Endothelial cell of umbilical vein (primary cell): Measurements from ENCODE around the gene CCNDBP1. TPM values are rescaled to one million over a fixed set of nuclear protein-coding genes. Genes with fewer than 3 reads are reported as not detected.

ENCODE experiments used
- BruUV-seq: library from RNA; stranded (reverse); fragments of 400-500 nt; replicated peaks from 2 replicates; lab custom pipeline; 2021; lab: Mats Ljungman, UMichigan
- CTCF ChIA-PET: fragments of 300-600, 350-600 bp; sonication (Branson Sonifier 250); formaldehyde crosslinking; loops from one replicate; lab custom pipeline; 2021; ENCODE audit warnings: antibody characterized with exemption, inconsistent platforms; lab: Charles Lee
- POLR2A ChIA-PET: fragments of 300-600, 350-600 bp; sonication (Branson Sonifier 250); formaldehyde crosslinking; loops from one replicate; lab custom pipeline; 2021; ENCODE audit warnings: antibody characterized with exemption, inconsistent platforms; lab: Charles Lee
- DNase-seq: peaks from one replicate; pipeline ENCODE4 v3.0.0-alpha.2; 2011; ENCODE audit warnings: low read depth, low spot score
- FAIRE-seq: peaks from 2 replicates; lab custom pipeline; 2011; peaks lifted over from hg19 to GRCh38; lab: Jason Lieb, UNC
- H2AFZ ChIP-seq: 2 replicates; pipeline ENCODE4 v1.6.0; 2012; ENCODE audit warnings: low read depth, low read length, control low read depth, inconsistent platforms
- H3K27ac ChIP-seq: 2 replicates; pipeline ENCODE4 v1.5.1; 2011; ENCODE audit warnings: low read depth, mild to moderate bottlenecking, control low read depth, low read length, moderate library complexity; ENCODE audit not compliant: insufficient read depth
- H3K27me3 ChIP-seq, 2 experiments: 2 replicates each; pipeline versions ENCODE4 v1.6.0 to v1.6.1; 2011; ENCODE audit warnings: low read length in 2 of 2, mixed read lengths in 1 of 2; ENCODE audit not compliant: control insufficient read depth in 2 of 2, insufficient read depth in 2 of 2
- H3K36me3 ChIP-seq, 2 experiments: 2 replicates in 1 of 2; 3 replicates in 1 of 2; pipeline ENCODE4 v1.5.1; 2011; ENCODE audit warnings: low read length in 2 of 2, mild to moderate bottlenecking in 1 of 2, moderate library complexity in 1 of 2; ENCODE audit not compliant: control insufficient read depth in 2 of 2, insufficient read depth in 2 of 2; ENCODE audit errors: extremely low read depth in 1 of 2
- H3K4me1 ChIP-seq: 3 replicates; pipeline ENCODE4 v1.5.1; 2011; ENCODE audit warnings: mild to moderate bottlenecking, low read length; ENCODE audit not compliant: control insufficient read depth, insufficient read depth; ENCODE audit errors: extremely low read depth
- H3K4me2 ChIP-seq: 2 replicates; pipeline ENCODE4 v1.6.1; 2011; ENCODE audit warnings: low read length, control low read depth, mixed read lengths; ENCODE audit not compliant: insufficient read depth
- H3K4me3 ChIP-seq, 3 experiments: fragments of 200-600 bp in 1 of 3; sonication (generic), shearing (Covaris generic) in 1 of 3; replicated peaks in 1 of 3; 2 replicates each; pipeline ENCODE4 v1.5.1; 2011 to 2016; ENCODE audit warnings: control low read depth in 3 of 3, low read length in 3 of 3, mild to moderate bottlenecking in 2 of 3, inconsistent platforms in 1 of 3, low read depth in 1 of 3, moderate library complexity in 1 of 3; ENCODE audit not compliant: insufficient read depth in 1 of 3
- H3K79me2 ChIP-seq: 2 replicates; pipeline ENCODE4 v1.6.0; 2012; ENCODE audit warnings: low read length, inconsistent platforms; ENCODE audit not compliant: control insufficient read depth, insufficient read depth
- H3K9ac ChIP-seq: replicated peaks from 2 replicates; pipeline ENCODE3; 2011; ENCODE audit warnings: low read length, control low read depth; ENCODE audit not compliant: insufficient read depth; ENCODE audit errors: extremely low read depth
- H3K9me1 ChIP-seq: replicated peaks from 3 replicates; pipeline ENCODE4 v1.6.0; 2011; ENCODE audit warnings: mild to moderate bottlenecking, low read length; ENCODE audit not compliant: control insufficient read depth, insufficient read depth; ENCODE audit errors: extremely low read depth
- H3K9me3 ChIP-seq: replicated peaks from 2 replicates; pipeline ENCODE4 v1.5.1; 2012; ENCODE audit warnings: low read length, inconsistent platforms; ENCODE audit not compliant: control insufficient read depth, insufficient read depth
- H4K20me1 ChIP-seq: replicated peaks from 2 replicates; pipeline ENCODE3; 2011; ENCODE audit warnings: mild to moderate bottlenecking, low read length; ENCODE audit not compliant: control insufficient read depth, insufficient read depth; ENCODE audit errors: extremely low read depth
- CTCF ChIP-seq, 2 donors: IDR thresholded peaks; 1 replicate in 1 of 2; 2 replicates in 1 of 2; pipeline ENCODE4 v1.5.1; 2011; ENCODE audit warnings: low read length in 2 of 2, mild to moderate bottlenecking in 2 of 2, moderate library complexity in 2 of 2, control low read depth in 1 of 2, inconsistent platforms in 1 of 2, low read depth in 1 of 2; ENCODE audit not compliant: insufficient read depth in 1 of 2; ENCODE audit errors: extremely low read depth in 1 of 2
- EZH2 ChIP-seq: IDR thresholded peaks from 2 replicates; pipeline ENCODE4 v1.6.1; 2012; ENCODE audit warnings: borderline replicate concordance, low read depth, mild to moderate bottlenecking, moderate library complexity, low read length, inconsistent platforms; ENCODE audit not compliant: severe bottlenecking
- FOS ChIP-seq: IDR thresholded peaks from 2 replicates; pipeline ENCODE4 v1.6.1; 2011; ENCODE audit warnings: mild to moderate bottlenecking, low read length, moderate library complexity, borderline replicate concordance; ENCODE audit not compliant: insufficient read depth
- GATA2 ChIP-seq: IDR thresholded peaks from 2 replicates; pipeline ENCODE4 v1.7.0; 2011; ENCODE audit warnings: low read depth, mild to moderate bottlenecking, moderate library complexity, mixed read lengths, low read length; ENCODE audit not compliant: insufficient read length, insufficient read depth
- JUN ChIP-seq: IDR thresholded peaks from 2 replicates; pipeline ENCODE4 v1.6.1; 2011; ENCODE audit warnings: borderline replicate concordance, low read depth; ENCODE audit not compliant: insufficient read length, insufficient read depth
- MAX ChIP-seq: IDR thresholded peaks from 2 replicates; pipeline ENCODE4 v1.6.1; 2011; ENCODE audit not compliant: insufficient read depth, insufficient read length
- MYC ChIP-seq: IDR thresholded peaks from one replicate; pipeline ENCODE4 v1.6.1; 2011; ENCODE audit warnings: mild to moderate bottlenecking, low read depth, low read length
- POLR2A ChIP-seq: IDR thresholded peaks from 2 replicates; pipeline ENCODE4 v1.6.1; 2012; ENCODE audit warnings: low read depth, mild to moderate bottlenecking, control low read depth, low read length
- POLR2AphosphoS5 ChIP-seq: IDR thresholded peaks from 2 replicates; pipeline ENCODE4 v1.6.1; 2012; ENCODE audit warnings: low read depth, mild to moderate bottlenecking, control low read depth, low read length, moderate library complexity; ENCODE audit not compliant: insufficient read depth
- dilution Hi-C: fragments of 300-500 bp; cut with MboI; formaldehyde crosslinking; loops from one replicate; pipeline ENCODE4 v1.15.0; 2019; ENCODE audit warnings: low sequenced_read_pairs; ENCODE audit not compliant: extremely low pct_ligation_motif_present
- intact Hi-C: fragments of 100-400 bp; cut with micrococcal nuclease; formaldehyde crosslinking; loops from one replicate; pipeline ENCODE4 v1.10.0; 2022
- polyA plus RNA-seq, 4 experiments: library from polyadenylated mRNA; depleted of rRNA in 3 of 4; stranded (reverse) in 3 of 4; unstranded in 1 of 4; fragments of >200 nt; gene quantifications; 2 replicates each; pipeline versions ENCODE4 v1.2.1 to v1.2.3, GENCODE V29; 2011 to 2012; ENCODE audit warnings: missing spikeins in 1 of 4
- total RNA-seq: library from RNA; stranded (reverse); gene quantifications from 2 replicates; pipeline ENCODE4 v1.2.3, GENCODE V29; 2021

The CCNDBP1 gene
- total and polyA plus RNA-seq, 2 donors (not counting 3 experiments of a cell fraction or from before 2014, with no cell fraction given), result 39.9 to 54.9 TPM

- Histone ChIP-seq H3K9ac (no peak overlapping the region), H3K4me1 (no peaks in the 10 kb centered on the region), H3K4me3 (no peak overlapping the region), H3K27ac (no peak overlapping the region), H3K9me1 (no peaks in the 10 kb centered on the region), H3K4me2 (no peak overlapping the region), H3K27me3 (peaks cover 2 to 5% of the 10 kb centered on the region in 2 experiments), H3K79me2 (no peaks in the 10 kb centered on the region), H3K9me3 (no peaks in the 10 kb centered on the region), H2AFZ (no peak overlapping the region), H4K20me1 (no peaks in the 10 kb centered on the region), H3K36me3 (no peaks in the 10 kb centered on the region)
- no peak for DNase-seq
- CTCF ChIA-PET, result interaction anchor here (1.1 to 3.2 kb wide), 2 partner anchors 14 to 46 kb away, joined by 4 to 18 read pairs; no protein-coding TSS in a partner anchor
- no peak for TF ChIP-seq JUN
- TF ChIP-seq MAX, result no peak
- no peak for TF ChIP-seq POLR2A
- no peak for TF ChIP-seq EZH2
- TF ChIP-seq POLR2AphosphoS5, result no peak
- TF ChIP-seq CTCF (IDR thresholded peaks at IDR 0.05; ENCODE audit: extremely low read depth in 1 of 2, insufficient read depth in 1 of 2, low read depth in 1 of 2, low read length in 2 of 2), result no peak
- TF ChIP-seq FOS, result no peak
- no peak for TF ChIP-seq GATA2
- TF ChIP-seq MYC, result no peak
- FAIRE-seq, result no peak
- no TSS peak for BruUV-seq
- POLR2A ChIA-PET, result no interaction called here
- intact Hi-C loops (no loop called here), dilution Hi-C loops (no loop called here)
Measured at GRCh38 chr15:43239732-43240491, 54.7 kb downstream of the CCNDBP1 start.
